ENCODE data around the gene CTNND1.

Gene CTNND1

DNA sequence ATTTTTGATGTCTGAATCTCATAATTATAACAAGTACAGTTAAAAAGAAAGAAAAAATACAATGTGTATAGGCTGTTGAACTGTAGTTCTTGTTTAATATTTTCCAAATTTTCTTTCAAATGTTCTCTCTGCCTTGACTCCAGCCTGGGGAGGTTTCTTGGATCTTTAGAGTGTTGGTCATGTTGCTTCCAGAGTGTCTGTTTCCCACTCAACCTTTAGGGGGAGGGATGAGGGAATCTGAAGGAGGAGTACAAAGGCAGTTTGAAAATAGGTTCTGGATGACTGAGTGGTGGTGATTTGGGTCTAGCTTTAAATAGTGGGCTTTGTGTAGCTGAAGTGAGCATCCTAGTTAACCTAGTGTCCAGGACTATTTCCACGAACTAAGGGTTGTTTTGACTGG, 2.0 kb downstream of the CTNND1 start:
- DNase-seq (ENCODE audit: low read depth in 4 of 4, low spot score in 1 of 4): no peak

DNA sequence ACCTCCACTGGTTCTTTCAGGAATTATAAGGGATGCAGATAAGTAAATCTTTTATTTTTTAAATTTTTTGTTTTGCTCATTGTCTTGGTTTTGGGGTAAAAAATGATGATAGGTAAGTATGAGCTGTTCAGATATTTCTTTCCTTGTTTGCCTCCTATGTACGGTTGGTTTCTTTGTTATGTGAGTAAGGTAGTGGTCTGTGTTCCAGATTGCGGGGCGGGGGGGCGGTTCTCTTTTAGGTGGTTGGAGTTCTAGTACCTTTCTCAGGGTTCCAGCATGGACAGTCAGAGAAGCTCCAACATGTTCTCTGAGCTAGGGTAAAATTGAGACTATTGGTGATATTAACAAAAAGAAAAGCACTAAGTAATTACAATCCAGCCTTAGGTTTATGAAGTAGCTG, 2.4 kb downstream of the CTNND1 start:
- DNase-seq (ENCODE audit: low read depth in 4 of 4, low spot score in 1 of 4): no peak

DNA sequence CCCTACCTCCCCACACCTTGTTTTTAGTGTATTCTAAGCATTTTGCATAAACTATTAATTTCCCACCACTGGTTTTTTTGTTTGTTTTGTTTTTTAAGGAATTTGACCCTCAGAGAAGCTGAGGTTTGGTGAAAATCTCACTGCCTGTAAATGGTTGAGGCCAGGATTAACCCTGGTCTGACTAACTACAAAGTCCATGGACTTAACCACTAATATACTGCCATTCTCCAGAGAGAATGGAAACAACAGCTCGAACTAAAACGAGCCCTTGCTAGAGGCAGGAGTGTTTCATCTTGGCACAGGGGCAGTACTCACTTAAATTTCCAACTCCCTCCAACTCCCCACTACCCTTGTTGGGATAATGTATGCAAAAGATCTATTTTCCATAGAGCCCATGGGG, 3.0 kb downstream of the CTNND1 start:
- DNase-seq (ENCODE audit: low read depth in 4 of 4, low spot score in 1 of 4): no peak

DNA sequence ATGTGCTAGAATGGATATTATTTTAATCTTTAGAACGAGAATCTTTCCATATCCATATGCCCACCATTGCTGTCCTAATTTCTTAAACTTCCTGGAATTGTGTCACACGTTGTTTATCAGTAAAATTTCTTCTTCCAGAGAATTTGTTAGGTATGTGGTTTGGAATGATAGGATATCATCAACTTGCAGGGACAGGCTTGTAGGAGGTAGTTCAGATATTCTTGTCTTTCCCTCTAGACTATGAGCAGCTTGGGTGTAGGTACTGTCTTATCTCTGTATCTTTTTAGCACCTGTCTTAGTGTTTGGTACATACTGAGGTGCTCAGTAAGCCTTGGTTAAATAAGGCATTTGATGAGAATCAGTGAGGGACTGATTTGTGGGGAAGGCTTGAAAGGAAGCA, 3.4 kb downstream of the CTNND1 start:
- no peak for DNase-seq (ENCODE audit: low read depth in 4 of 4, low spot score in 1 of 4)

DNA sequence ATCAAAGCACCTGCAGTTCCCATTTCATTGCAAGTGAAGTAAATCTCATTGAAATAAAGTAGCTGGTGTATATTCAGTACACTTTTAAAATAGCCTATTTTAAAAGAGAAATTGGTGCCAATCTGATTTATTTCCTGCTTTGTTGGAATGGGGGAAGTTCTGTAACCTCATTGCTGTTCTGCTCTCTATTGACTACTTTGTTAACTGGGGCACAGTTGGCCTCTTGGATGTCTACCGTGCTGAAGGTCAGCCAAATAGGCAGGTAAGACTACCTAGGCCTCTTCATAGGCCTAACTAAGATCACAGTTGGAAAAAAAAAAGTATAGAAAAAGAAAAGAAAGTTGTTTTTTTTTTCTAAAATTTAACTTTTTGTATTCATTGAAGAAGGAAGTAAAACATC, 9.2 kb downstream of the CTNND1 start:
- no peak for DNase-seq (ENCODE audit: low read depth in 4 of 4, low spot score in 1 of 4)

DNA sequence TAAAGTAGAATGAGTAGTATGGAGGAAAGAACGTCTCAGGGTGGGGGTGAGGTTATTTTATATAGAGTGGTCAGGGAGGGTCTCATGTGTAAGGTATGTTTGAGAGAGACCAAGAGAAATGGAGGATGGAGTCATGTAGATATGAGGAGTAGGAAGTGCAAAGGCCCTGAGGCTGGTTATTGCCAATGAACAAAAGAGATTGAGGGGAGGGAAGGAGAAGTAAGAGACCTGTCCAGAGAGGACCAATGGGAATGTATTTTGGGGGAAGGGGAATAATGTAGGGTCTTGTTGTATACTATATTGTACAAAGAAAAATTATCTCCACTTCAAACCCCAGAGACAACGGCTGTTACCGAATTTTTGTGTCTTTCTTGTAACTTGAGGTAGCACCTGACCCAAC, 9.8 kb downstream of the CTNND1 start:
- DNase-seq (ENCODE audit: low read depth in 4 of 4, low spot score in 1 of 4): no peak

DNA sequence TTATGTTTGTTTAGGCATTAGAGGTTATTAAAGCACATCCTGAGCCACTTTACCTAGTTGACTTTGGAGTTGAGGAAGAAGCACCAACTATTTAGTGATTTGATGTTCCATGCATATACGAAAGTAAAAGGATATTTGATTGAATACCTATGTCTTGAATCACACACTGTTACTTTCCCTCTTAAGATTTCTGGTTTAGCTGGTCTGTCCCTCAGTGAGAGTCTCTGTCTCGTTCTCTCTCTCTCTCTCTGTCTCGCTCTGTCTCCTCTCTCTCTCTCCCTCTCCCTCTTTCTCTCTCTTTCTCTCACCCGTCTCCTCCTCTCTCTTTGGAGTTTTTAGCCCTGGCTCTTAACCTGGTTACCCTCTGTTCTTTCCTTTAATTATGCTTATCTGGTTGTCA, 11.0 kb downstream of the CTNND1 start:
- DNase-seq (ENCODE audit: low read depth in 4 of 4, low spot score in 1 of 4): no peak

DNA sequence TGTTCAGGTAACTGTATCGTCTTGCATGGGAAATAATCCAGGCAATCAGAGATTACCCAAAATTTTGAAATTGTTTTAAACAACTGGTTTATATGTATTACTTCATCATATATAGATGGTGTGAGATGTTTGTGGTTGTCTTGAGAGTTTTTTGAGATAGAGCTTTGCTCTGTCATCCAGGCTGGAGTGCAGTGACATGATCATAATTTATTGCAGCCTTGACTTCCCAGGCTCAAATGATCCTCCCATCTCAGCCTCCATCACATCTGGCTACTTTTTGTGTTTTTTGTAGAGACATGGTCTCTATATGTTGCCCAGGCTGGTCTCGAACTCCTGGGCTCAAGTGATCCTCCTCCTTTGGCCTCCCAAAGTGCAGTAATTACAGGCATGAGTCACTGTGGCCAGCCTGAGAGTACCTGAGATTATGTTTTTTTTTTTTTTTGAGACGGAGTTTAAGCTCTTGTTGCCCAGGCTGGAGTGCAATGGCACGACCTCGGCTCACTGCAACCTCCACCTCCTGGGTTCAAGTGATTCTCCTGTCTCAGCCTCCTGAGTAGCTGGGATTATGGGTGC, 11.5 kb downstream of the CTNND1 start:
- no peak for DNase-seq (ENCODE audit: low read depth in 4 of 4, low spot score in 1 of 4)

DNA sequence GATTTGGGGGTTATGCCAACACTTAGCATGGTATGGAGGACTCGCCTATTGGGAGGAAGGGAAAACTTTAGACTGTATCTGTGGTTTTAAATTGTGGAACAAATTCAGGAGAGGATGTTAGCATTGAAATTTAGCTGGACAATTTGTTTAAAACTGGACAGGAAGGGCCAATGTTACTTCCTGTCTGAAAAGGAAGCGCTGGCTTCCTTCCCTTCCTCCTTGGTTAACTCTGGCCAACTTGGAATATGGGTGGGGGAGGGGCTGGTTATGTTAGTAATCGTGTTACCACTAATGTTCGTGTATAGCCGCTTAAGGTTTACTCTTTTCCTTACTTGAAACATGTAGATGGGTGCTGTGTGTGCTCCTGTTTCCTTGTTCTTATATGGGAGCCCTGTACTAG, 13.9 kb downstream of the CTNND1 start:
- DNase-seq (ENCODE audit: low read depth in 4 of 4, low spot score in 1 of 4): no peak

DNA sequence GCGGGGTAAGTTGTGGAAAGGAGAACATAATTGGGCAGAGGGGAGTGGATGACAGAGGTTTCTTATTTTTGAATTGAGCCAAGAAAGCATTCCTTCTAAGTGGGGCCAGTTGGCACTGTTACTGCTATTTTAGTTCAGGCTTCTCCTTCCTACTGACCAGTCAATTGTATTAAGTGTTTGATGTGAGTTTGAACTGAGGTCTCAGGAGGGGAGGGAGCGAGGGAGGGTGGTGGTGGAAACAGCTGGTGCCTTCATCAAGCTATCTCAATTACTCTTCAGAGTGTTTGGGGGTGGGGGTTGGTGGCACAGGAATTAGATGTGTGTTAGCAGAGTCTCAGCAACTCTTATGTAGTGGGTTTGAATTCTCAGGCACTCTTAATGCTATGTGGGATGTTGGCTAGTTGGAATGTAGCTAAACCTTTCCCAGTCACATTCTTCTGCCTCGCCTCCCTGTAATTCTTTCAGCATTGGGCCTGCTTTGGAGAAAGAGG, 14.5 kb downstream of the CTNND1 start:
- DNase-seq (ENCODE audit: low read depth in 4 of 4, low spot score in 1 of 4): no peak

DNA sequence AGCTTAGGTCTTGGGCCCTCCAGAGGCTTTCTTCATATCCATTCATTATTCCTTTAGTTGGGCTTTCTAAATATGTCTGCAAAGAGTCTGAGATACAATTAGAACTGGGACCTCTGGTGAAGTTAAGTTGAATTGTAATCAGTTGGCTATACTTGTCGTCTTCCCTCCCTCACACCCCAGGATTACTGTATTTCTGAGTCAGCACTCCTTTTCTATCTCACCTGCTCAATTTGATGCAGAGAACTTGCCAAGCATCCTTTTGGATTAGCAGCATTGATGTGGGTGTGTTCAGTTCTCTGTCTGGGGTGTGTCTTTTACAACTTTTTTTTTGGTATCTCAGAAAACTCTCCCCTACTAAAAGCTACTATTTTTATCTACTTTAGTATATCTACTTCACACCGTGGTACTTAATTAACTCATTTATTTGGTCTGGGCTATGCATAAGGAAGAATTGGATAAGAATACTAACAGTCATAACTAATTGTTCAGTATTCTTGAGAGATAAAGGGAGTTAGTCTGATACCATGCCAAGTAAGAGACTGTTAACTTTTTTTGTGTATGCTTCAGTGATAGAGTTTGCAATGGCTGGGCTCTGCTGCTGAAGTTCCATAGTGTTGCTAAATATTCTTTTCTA, 15.1 kb downstream of the CTNND1 start:
- DNase-seq (ENCODE audit: low read depth in 4 of 4, low spot score in 1 of 4): no peak

DNA sequence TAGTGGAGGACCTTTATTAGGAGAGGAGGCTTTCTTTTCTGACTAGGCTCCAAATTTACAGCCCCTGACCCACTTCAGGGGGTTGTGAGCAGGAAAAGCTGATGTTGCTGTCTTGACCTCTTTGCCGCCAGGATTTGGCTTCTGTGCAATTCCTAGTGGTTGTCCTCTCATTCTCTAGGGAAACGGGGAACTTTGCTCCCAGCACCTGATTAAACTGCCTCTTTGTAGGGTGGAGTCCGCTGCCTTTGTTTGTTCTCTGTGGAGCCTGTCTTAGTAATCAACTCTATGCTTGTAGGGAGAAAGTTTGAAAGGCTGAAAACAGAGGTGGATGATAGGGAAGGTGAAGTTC, 16.3 kb downstream of the CTNND1 start:
- no peak for DNase-seq (ENCODE audit: low read depth in 4 of 4, low spot score in 1 of 4)

DNA sequence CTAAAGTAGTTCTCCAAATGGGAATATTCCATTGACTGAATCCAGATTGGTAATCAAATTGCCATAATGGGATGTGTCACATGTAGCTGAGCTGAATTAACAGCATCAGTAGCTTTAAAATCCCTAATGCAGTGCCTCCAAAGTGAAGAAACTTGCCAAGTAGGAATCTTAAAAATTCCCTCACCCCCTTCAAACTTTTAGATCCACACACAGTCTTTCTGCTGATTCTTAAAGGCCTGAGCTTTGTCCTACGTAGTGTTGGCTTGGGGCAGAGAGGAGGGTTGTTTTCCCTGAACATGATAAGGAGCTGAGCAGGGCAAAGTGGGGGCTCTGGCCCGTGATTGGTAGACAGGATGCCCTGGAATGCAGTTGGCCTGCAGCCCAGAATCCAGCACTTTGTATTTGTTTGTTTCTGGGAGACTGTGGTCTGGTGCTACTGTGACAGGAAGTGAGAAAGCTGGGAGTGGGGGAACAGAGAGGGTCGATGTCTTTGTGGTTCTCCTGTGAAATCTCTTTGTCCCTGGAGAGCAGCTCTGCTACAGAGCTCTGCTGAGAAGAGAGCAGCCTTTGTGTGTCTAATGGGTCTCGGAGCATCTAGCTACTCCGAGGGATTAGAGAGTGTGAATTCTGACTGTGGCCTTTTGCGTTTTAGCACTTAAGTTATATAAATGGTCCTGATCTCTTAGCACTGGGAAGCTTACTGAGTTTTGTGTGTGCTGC, 16.9 kb downstream of the CTNND1 start:
- no peak for DNase-seq (ENCODE audit: low read depth in 4 of 4, low spot score in 1 of 4)

DNA sequence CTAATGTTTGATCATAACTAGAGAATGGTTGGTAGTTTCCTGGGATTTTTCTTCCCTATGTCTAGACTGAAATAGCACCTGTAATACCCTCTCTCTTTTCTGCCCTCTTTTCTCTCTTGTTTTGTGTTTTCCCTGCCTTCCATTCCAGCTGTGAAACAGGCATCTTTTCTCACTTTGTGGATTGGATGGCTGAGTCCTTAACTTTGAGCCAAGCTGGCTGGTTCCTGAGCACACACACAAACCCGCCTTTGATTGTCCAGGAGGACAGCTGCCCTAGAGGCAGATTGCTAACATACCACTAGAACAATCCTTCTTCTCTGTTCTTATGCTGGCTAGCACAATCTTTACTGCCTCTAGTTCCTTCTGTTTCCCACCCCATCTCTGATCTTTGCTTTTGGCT, 17.7 kb downstream of the CTNND1 start:
- DNase-seq (ENCODE audit: low read depth in 4 of 4, low spot score in 1 of 4): no peak

DNA sequence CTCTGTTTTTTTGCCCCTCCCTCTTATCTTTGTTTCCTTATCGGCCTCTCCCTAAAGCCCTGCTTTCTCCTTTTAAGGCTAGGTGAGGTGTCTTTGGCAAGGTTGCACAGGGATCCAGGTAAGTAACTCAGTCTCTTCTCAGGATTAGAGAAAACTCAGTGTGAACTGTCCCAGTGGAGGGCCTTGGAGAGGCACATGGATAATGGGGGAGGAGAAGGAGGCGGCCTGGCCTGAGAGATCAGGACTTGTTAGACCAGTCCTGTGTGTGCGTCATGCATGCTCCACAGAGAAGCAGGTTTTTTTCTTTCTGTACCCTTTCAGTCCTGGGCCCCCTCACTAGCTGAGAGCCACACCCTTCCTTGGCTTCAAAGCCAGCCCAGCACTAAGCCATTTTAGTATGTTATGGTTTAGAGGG, 19.9 kb downstream of the CTNND1 start:
- DNase-seq (ENCODE audit: low read depth in 4 of 4, low spot score in 1 of 4): no peak

DNA sequence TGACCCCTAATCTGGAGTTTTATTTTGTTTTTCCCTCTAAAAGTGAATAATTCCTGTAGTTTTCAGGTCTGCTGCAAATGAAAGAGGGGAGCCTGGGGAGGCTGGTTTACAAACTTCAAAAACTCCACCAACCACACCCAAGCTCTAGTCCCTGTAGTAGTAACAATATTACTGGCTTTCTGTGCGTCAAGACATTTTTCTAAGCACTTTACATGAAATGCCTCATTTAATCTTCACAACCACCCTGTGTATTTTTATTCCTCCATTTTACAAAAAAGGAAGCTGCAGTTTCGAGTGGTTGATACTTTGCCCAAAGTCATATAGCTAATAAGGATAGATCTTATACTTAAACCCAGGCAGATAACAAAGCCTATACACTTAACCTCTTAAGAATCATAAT, 23.5 kb downstream of the CTNND1 start:
- DNase-seq (ENCODE audit: low read depth in 4 of 4, low spot score in 1 of 4): no peak

DNA sequence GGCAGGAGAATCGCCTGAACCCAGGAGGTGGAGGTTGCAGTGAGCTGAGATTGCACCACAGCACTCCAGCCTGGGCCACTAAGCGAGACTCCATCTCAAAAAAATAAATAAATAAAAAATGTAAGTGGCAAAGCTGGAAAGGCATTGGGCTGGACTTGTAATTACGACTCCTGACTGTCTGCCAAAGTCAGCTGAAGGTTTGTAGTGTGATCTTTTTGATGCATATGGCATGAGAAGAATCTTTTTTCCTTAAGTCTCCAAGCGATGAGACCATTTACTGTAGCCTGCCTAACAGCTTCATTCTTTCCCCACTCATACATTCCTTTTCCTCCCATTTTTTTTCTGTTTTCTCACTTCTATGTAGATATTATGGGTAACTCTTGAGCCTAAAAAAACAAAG, 24.8 kb downstream of the CTNND1 start:
- DNase-seq (ENCODE audit: low read depth in 4 of 4, low spot score in 1 of 4): no peak

DNA sequence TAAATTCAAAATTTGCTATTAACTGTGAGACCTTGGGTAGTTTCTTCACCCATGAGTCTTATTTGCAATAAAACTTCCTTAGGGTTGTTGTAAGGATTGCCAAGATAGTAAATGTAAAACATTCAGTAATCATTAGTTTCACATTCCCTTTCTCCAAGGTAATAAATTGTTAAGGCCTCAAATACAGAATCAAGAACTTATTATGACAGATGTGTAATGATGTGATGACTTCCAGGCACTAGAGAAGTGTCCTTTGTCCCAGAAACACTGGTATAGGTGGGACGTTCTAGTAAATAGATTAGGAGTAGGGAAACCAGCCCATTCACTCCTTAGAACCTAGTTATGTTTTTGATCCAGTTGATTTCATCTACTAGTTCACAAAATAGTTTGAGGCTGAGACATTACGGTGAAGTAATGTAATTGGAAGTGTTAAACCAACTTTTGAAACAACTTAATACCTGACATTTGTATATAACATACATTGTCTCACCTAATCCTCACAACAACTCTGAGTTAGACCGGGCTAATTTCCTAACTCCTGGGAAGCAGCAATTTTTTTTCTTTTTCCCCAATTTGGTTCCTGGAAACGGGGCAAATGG, 25.5 kb downstream of the CTNND1 start:
- no peak for DNase-seq (ENCODE audit: low read depth in 4 of 4, low spot score in 1 of 4)

DNA sequence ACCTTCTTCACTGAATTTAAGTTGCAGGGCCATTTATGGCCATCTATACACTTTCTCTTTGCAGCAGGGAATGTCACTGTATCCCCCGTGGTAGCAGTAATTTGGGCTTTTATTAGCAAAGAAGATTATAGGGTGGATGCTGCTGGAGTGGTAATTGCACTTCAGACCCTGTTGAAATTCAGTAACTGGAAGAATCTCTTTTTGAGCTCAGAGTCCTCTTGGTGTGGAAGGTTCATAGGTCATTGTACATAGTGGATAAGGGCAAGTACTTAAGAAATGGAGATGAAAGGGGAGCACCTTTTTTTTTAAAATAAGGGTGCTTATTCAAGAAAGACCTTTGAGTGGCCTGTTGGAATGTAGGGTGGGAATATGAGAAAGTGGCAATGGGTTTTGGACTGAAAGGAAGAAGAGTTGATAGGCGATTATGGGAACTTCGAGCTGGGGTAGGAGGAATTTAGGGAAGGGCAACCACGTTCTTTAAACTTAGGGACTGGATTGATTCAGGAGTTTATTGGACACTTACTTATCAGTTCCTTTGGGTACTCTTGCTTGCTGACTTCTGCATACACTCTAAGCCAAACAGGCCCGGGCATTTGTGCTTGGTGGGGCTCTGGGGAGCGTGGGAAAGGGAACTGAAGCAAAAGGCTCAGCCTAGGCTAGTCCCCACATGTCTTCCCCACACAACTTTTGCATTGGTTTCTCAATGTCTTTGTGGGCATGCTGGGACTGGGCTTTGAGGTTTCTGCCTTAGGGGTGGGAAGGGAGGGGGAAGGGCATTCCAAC, 26.5 kb downstream of the CTNND1 start:
- no peak for DNase-seq (ENCODE audit: low read depth in 4 of 4, low spot score in 1 of 4)

DNA sequence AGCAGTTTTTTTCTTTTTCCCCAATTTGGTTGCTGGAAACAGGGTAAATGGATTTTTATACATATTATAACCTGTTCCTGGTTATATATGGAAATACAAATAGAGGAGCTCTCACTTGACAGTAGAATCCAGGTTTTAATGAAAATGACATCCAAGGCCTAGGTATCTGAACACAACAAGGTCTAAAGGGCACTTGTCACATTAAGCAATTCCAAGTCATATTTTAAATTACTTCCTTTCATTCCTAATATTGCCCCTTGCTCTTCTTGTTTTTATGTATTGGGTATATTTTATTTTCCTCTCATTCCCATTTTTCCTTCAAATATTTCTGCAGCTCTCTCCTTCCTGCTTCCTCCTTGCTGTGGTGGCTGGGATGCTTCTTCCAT, 27.1 kb downstream of the CTNND1 start:
- no peak for DNase-seq (ENCODE audit: low read depth in 4 of 4, low spot score in 1 of 4)

DNA sequence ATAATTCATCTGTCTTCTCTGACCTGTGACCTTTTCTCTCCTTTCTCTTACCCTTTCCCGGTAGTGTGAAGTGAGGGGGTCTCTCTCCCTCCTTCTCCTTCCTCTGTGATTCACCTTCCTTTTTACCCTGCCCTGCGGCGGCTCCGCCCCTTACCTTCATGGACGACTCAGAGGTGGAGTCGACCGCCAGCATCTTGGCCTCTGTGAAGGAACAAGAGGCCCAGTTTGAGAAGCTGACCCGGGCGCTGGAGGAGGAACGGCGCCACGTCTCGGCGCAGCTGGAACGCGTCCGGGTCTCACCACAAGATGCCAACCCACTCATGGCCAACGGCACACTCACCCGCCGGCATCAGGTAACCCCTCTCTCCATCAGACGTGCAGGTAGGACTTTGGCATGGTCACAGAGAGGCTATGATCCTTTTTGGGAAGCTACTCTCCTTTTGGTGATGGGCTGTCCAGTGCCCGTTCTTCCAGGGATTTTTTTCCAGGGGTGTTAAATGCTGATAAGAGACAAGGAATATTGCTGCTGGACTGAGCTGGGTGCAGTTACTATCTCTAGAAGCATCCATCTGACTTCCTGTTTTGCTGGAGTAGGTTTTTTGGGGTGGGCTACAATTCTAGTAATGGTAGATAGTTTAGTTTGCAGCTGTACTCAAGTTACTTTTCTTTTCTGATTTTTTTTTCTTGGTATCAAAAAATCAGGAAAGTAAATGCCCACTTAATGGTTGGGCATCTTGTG, 29.9 kb downstream of the CTNND1 start:
- no peak for DNase-seq (ENCODE audit: low read depth in 4 of 4, low spot score in 1 of 4)

Data from stimulated activated CD4-positive, alpha-beta T cell treated with anti-CD3 and anti-CD28 coated beads, Interleukin-1b, Interleukin-23, amount 100 ng/mL, for 24 hours (primary cell).